ENCODE measurements around the gene WIPF3.

Gene WIPF3

DNA sequence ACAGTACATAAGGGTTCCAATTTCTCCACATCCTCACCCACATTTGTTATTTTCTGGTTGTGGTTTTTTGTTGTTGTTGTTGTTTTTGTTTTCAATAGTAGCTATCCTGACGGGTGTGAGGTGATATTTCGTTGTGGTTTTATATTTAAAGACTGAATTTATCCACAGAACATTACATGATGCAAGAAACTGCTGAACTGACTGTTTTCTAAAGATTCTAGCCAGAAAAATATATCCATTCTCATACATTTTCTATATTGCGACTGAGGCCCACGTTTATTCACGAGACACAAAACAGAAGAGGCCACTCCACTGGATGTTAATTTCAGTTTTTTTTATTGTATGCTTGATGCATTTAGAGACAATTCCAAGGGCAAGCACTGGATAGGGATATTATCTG is 113.5 kb downstream of the WIPF3 start:
- DNase-seq = no peak

GRCh38 chr7:29920491-29920890 is 114.2 kb downstream of the WIPF3 start:
- DNase-seq = no peak

DNA sequence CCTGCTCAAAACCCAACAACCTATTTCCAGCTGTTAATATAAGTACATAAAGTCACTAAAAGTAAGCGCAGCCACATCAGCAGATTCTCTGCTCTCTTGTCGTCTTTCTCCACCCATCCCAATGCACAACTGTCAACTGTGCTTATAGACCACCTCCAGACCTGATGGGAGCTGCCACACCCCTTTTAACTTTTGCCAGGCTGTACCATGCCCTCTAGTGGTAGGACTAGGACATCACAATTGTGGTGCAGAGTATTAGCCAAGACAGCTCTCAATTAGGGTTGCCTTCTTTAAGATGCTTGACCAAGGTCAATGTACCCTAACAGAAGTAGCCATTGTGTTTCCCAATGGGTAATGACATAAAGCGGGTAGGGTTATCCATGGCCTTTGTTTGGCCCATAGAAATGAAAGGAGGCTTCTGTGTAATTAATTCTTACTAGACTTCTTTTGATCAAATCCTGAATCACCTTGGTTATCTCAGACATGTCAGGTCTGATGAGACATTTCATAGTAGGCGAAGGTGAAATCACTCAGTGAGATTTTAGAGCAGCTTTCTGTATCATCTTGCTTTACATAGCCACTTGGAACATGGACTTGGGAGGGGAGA is 115.2 kb downstream of the WIPF3 start:
- peak; percentile 61 for DNase-seq

DNA sequence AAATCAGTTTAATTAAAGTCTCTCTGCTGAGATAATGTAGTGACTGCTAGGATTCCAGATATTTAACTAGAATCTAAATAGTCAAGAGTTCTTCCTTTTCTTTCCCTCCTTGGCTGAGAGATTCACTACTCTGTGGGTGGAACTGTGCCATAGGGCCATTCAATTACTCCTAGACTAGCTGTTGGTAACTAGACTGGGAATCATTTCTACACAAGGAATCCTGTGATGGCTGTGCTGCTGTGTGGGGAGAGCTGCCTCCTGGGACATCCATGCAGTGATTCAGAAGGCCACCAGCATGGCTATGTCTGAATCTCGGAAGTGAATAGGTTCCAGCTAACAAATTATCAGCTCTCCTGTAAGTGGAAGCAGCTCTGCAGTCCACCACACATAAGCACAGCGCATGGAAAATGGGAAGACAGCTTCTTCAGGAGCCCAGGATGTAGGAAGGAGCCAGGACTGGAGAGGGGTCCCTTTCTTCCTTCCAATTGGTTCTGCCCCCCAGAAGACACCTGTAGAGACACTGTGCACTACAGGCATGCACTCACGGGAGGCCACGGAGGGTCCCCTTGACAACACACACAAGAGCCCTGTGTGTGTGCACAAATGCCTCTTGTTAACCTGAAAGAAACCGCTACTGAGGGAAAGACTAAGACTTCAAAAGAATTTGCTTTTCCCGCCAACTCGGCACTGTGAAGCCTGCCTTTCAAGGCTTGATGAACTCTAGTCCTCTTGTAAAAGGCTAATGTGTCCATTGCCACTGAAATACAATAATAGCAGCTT is 116.8 kb downstream of the WIPF3 start:
- DNase-seq = no peak

- no peak for DNase-seq
These were observed 117.7 kb downstream of the WIPF3 start for GRCh38 chr7:29924006-29924405.

DNA sequence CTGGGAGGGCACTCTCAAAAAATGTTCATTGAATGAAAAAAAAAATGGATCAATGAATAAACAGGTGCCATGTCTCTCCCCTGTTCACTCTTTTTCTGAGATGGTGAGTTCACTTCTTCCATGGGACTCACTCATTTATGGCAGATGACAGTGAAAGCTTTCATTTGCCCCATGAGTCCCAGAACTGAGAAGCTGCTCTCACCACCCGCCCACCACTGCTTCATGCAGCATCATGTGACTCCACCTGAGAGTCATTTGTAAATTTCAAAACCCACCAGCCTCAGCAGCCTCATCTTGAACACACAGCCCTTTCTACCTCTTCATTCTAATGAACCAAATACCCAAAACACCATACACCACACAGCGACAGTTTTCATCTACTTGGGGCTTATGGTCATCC is 118.4 kb downstream of the WIPF3 start:
- DNase-seq = no peak

DNA sequence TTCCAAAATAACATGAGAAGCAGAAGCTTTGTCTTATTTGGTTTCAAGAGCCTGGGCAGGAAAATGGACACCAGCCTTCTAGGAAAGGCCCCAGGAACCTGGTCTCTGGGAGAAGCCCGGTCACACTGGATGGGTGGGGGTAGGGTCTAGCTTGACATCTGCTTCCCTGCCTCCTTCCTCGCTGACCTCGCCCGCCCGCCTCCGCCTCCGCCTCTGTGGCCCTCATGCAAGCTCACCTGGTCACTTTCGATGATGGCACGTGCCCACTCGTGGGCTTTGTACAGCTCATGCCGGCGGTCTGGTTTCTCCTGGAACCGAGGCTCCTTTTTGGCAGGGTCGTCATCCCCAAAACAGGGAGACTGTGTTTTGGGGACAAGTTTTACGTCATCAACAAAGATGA is 119.9 kb downstream of the WIPF3 start:
- no peak for DNase-seq

DNA sequence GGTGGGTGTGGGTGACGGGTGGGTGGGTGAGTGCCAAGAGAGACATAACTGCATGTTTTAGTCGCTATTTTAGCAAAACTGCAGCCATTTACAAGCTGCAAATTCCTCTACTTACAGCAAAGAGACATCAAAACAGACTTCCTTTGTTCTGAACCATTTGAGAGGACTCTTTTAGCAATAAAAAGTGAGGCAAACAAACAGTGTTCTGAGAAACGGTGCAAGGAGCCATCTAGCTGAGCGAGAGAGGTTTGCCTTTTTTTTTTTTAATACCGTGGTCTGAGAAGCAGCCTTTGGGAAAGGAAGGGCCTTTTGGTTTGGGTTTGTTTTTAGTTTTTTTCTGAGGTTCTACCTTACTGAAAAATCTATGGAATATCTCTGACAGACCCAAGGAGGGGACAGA is 120.4 kb downstream of the WIPF3 start:
- no peak for DNase-seq

DNA sequence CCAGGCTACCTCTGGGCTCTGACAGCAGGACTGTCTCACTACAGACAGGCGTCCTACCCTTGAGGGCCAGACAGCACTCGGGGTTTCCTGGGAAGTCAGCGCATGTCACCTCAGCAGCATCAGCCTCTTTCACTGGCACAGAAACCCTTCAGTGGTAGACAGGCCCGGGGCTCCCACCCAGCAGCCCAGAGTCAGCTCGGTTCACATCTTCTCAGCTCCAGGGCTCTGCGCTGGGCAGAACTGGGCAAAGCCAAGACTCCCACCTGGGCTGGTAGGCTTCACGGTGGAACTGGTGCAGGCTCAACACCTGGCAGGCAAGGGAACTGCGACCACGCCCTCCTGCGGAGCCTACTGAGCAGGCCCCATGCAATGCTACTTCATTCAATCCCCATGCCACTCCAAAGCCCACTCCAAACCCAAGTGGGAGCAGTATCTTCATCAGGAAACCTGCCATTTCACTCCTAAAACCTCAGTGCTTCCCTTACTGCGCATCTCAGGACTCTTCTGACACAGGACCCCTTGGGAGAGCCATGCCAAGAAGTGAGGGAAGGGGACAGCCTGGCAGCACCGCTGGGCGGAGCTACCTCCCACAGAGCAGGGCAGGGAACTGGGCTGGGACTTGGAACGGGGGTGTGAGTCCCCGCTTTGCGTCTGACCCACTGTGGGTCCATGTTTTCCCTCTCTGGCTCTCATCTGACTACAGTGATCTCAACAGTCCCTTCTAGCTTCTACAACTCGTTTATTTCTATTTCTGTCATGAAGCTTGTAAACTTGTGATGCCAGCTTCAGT is 122.9 kb downstream of the WIPF3 start:
- no peak for DNase-seq

DNA sequence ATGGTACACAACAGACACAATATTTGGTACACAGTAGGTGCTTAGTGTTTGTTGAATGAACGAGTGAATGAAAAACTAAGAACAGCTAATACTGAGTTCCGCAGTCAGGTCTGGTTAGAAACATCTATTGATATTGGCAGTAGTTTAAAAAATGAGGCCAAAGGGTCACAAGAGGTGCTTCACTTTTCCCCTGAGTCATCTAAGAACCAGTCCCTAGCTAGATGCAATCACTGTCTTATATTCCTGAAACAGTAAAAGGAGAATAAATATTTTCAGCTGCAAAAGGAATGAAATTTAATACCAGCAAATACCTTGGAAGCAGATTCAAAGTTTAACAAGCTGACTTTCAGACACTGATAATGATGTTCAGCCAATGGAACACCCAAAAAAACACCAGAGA is 128.8 kb downstream of the WIPF3 start:
- no peak for DNase-seq

GRCh38 chr7:29937132-29937531 is 130.8 kb downstream of the WIPF3 start:
- no peak for DNase-seq

GRCh38 chr7:29940199-29940598 is 133.9 kb downstream of the WIPF3 start:
- DNase-seq = no peak

- DNase-seq = no peak
These were observed 139.0 kb downstream of the WIPF3 start for GRCh38 chr7:29945259-29945809.

- DNase-seq = peak; percentile 28
These were observed 140.3 kb downstream of the WIPF3 start for GRCh38 chr7:29946428-29947186.

- no peak for DNase-seq
These were observed 142.3 kb downstream of the WIPF3 start for GRCh38 chr7:29948587-29948986.

- DNase-seq = no peak
These were observed 144.2 kb downstream of the WIPF3 start for GRCh38 chr7:29950480-29950879.

DNA sequence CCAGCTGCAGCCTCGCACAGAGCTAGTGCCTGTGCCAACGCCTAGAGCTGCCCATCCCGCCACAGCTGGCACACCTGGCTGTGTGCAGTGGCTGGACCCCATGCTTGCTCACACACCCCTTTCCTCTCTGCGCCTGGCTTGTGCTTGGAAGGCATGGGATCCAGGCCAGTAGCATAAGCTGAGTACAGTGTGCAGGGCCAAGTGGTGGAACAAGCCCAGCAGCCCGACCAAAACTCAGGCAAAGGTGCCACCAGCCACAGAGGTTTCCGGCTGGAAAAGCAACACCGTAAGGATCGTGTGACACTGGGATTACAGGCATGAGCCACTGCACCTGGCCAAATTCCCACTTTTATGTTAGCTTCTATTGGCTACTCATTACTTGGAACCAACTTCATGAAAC is 144.9 kb downstream of the WIPF3 start:
- DNase-seq = no peak

DNA sequence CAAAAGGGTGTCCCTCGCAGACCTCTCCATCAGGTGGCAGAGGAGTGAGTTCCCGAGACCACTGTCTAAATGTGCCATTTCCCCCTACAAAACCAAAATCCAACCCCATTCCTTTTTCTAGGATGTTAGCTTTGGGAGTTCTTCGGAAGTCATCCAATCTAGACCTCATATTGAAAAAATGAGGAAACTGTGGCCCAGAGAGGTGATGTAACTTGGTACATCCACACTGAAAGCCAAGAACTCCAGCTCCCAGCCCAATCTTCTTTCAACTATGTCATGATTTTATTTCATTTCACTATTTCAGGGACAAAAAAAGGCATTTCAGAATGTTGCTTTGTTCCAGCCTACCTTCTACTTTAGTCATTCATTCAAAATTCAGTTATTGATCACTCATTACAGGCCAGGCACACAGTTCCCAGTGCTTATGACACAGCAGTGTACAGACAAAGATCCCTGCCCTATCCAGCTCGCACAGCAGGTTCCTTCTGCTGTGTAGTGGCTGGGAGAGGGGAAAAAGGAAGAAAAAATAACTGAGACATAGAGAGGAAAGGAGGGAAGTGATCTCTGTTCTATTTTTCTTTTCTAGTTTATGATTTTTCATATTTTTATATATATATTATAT is 147.5 kb downstream of the WIPF3 start:
- no peak for DNase-seq

DNA sequence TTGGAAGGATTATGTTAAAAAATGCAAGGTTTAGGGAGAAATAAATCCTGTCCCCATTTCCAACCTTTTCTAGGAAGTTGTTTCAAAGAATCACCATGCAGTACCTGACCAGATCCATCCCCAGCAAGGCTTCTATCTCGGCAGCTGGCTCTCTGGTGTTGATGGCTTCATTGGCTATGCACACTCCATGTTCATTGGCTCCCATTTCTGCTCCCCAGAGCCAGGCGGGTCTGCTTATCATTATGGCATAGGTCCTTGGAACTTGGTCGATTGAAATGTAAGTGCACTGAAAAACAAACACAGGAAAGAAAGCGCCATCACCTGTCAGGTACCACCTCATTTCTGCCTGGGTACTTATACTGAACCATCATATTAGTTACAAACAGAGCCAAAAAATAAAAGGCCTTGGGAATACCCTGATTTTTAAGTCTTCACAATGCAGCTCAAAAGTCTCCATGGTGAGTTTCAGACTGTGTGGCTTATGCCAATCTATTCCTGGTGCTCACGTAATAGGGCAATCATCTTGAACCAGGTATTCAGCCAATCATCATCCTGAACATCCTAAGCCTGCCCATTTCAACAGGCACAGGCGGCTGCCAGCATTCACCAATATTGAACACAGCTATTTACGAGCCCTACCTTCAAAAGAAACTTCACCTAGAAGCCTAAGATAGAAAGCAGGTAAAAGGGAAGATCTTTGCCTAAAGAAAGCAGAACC is 148.9 kb downstream of the WIPF3 start:
- DNase-seq = no peak

GRCh38 chr7:29955799-29956486 is 149.6 kb downstream of the WIPF3 start:
- DNase-seq = no peak

GRCh38 chr7:29956487-29956836 is 150.2 kb downstream of the WIPF3 start:
- DNase-seq = no peak

Data from EL (cell line).